OCI-LY3 (cell line): ENCODE data around the gene ARL6IP5.

Source experiments
- H2AFZ ChIP-seq: fragments of 200-600, 300-600 bp; shearing (Covaris generic); 2 replicates; pipeline ENCODE4 v1.6.0; 2014; ENCODE audit warnings: antibody characterized with exemption, low read depth, low read length
- H3K27ac ChIP-seq: fragments of 200-600, 300-600 bp; sonication (generic); 2 replicates; pipeline ENCODE4 v1.5.1; 2014; ENCODE audit warnings: mild to moderate bottlenecking, low read length, moderate library complexity, mixed read lengths
- H3K27me3 ChIP-seq: fragments of 200-600, 300-600 bp; sonication (generic); 2 replicates; pipeline ENCODE4 v1.6.1; 2014; ENCODE audit warnings: low read depth, low read length, mixed read lengths
- H3K36me3 ChIP-seq: fragments of 200-600, 300-600 bp; sonication (generic); replicated peaks from 2 replicates; pipeline ENCODE3; 2014; ENCODE audit warnings: low read depth, low read length, mixed read lengths
- H3K4me1 ChIP-seq: fragments of 300-600, 200-600 bp; sonication (generic); 2 replicates; pipeline ENCODE4 v1.6.1; 2014; ENCODE audit warnings: low read length, mixed read lengths
- H3K4me2 ChIP-seq: fragments of 200-600, 300-600 bp; sonication (generic); 2 replicates; pipeline ENCODE4 v1.6.1; 2014; ENCODE audit warnings: low read length, mixed read lengths
- H3K4me3 ChIP-seq: fragments of 300-600, 200-600 bp; sonication (generic); 2 replicates; pipeline ENCODE4 v1.5.1; 2014; ENCODE audit warnings: antibody characterized with exemption, mild to moderate bottlenecking, low read length, moderate library complexity
- H3K79me2 ChIP-seq: fragments of 300-600, 200-600 bp; shearing (Covaris generic); 2 replicates; pipeline ENCODE4 v1.6.1; 2014; ENCODE audit warnings: mild to moderate bottlenecking, low read length, mixed read lengths
- H3K9ac ChIP-seq: fragments of 300-600, 200-600 bp; shearing (Covaris generic); 2 replicates; pipeline ENCODE4 v1.6.0; 2014; ENCODE audit warnings: mild to moderate bottlenecking, low read length, moderate library complexity
- H3K9me3 ChIP-seq: fragments of 200-600, 300-600 bp; shearing (Covaris generic); 2 replicates; pipeline ENCODE4 v1.6.1; 2014; ENCODE audit warnings: low read length, mixed read lengths; ENCODE audit not compliant: insufficient read depth
- H4K20me1 ChIP-seq: fragments of 200-600, 300-600 bp; sonication (generic); 2 replicates; pipeline ENCODE4 v1.6.1; 2016; ENCODE audit warnings: low read length, mixed read lengths; ENCODE audit not compliant: insufficient read depth
- EZH2phosphoT487 ChIP-seq: fragments of 200-600 bp; shearing (Covaris generic); IDR thresholded peaks from 2 replicates; pipeline ENCODE4 v1.6.1; 2018; ENCODE audit warnings: antibody characterized with exemption, mixed run types, low read depth
- TF ChIP-seq, protein P1 (sequence below): fragments of 200-600, 300-600 bp; sonication (generic); IDR thresholded peaks from 2 replicates; pipeline ENCODE4 v1.5.1; 2014; ENCODE audit warnings: antibody characterized with exemption, low read length, low read depth

ARL6IP5 gene

DNA sequence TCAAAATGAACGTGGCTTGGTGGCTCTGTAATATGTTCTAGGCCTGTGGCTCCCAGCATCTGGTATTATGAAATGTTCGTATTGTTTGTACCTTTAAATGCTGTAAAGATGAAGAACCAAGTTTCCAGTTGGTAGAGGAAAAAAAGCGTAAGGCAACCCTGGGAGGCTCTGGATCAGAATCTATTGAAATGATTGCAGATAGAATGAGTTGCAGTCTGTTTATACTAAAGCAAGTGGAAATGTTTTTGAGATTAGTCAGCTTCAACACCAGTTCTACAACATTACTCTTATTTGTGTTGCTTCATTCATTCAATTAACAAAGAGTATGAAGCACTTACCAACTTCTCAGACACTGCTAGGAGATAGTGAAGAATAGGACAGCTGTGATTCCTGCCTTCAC lies 5.3 kb downstream of the ARL6IP5 start:
- Histone ChIP-seq H4K20me1 (peaks cover 8% of the 10 kb centered on the region), H3K4me2 (no peak overlapping the region), H3K27me3 (no peaks in the 10 kb centered on the region), H3K27ac (no peak overlapping the region), H2AFZ (no peak overlapping the region), H3K9me3 (no peaks in the 10 kb centered on the region), H3K79me2 (peaks cover 92% of the 10 kb centered on the region), H3K36me3 (peaks cover 13% of the 10 kb centered on the region), H3K9ac (no peak overlapping the region), H3K4me3 (no peak overlapping the region), H3K4me1 (peaks cover 75% of the 10 kb centered on the region)
- TF ChIP-seq, protein P1, sequence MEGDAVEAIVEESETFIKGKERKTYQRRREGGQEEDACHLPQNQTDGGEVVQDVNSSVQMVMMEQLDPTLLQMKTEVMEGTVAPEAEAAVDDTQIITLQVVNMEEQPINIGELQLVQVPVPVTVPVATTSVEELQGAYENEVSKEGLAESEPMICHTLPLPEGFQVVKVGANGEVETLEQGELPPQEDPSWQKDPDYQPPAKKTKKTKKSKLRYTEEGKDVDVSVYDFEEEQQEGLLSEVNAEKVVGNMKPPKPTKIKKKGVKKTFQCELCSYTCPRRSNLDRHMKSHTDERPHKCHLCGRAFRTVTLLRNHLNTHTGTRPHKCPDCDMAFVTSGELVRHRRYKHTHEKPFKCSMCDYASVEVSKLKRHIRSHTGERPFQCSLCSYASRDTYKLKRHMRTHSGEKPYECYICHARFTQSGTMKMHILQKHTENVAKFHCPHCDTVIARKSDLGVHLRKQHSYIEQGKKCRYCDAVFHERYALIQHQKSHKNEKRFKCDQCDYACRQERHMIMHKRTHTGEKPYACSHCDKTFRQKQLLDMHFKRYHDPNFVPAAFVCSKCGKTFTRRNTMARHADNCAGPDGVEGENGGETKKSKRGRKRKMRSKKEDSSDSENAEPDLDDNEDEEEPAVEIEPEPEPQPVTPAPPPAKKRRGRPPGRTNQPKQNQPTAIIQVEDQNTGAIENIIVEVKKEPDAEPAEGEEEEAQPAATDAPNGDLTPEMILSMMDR, result no peak
- no peak for TF ChIP-seq EZH2phosphoT487

DNA sequence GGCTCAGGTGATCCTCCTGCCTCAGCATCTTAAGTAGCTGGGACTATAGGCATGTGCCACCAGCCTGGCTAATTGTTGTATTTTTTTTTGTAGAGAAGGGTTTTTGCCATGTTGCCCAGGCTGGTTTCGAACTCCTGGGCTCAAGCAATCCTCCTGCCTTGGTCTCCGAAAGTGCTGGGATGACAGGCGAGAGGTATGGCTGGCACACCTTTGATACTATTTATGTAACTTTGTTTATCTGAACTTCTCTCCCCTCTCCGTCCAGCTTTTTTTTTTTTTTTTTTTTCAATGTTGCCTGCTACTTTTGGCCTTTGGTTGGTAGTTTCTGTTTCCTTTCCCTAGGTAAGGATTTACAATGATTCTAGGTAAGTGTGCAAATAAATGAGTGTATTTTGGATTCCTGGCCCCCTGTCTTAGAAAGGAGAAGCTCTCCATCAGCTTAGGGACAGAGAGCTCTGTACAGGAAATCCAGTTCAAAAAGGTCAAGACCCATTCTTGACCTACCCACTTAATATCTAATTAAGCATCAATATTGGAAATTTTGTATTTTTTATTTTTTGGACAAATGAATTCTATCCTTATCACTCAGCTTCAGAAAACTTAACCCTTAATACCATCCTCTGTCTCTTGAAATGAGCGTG lies 6.8 kb downstream of the ARL6IP5 start:
- Histone ChIP-seq H3K9ac (peak overlapping the region; percentile 35), H3K9me3 (no peaks in the 10 kb centered on the region), H3K27me3 (no peaks in the 10 kb centered on the region), H3K36me3 (peaks cover 18% of the 10 kb centered on the region), H3K4me2 (peak overlapping the region; percentile 84), H2AFZ (no peak overlapping the region), H3K27ac (peak overlapping the region; percentile 85), H3K4me1 (peaks cover 72% of the 10 kb centered on the region), H3K4me3 (peak overlapping the region; percentile 64), H4K20me1 (peaks cover 12% of the 10 kb centered on the region), H3K79me2 (peaks cover 87% of the 10 kb centered on the region)
- no peak for TF ChIP-seq EZH2phosphoT487
- TF ChIP-seq, protein P1, result no peak

DNA sequence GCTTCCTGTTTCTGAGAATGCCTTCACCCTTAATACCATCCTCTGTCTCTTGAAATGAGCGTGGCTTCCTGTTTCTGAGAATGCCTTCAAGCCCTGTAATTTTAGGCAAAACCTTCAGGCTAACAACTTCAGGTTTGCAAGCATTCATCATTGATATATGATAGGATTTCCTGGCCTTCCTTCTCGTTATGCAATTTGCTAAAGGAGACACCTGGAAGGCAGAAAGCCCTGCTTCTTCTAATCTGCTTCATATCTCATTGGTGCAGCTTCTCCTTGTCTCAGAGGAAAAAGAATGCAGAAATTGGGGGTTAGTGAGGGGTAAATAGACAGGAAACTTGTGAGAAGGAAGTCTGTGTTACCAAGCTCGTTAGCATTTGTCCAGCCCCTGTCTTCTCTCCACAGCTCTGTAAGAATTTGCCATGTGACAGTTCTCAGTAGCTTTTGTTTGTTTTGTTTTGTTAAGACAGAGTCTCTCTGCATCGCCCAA lies 7.3 kb downstream of the ARL6IP5 start:
- TF ChIP-seq, protein P1, result no peak
- TF ChIP-seq EZH2phosphoT487, result no peak
- Histone ChIP-seq H3K4me2 (peak overlapping the region; percentile 84), H3K9me3 (no peaks in the 10 kb centered on the region), H3K27ac (peak overlapping the region; percentile 85), H3K27me3 (no peaks in the 10 kb centered on the region), H3K36me3 (peaks cover 18% of the 10 kb centered on the region), H3K4me1 (peaks cover 68% of the 10 kb centered on the region), H3K9ac (peak overlapping the region; percentile 35), H3K4me3 (peak overlapping the region; percentile 64), H4K20me1 (peaks cover 12% of the 10 kb centered on the region), H2AFZ (no peak overlapping the region), H3K79me2 (peaks cover 83% of the 10 kb centered on the region)

DNA sequence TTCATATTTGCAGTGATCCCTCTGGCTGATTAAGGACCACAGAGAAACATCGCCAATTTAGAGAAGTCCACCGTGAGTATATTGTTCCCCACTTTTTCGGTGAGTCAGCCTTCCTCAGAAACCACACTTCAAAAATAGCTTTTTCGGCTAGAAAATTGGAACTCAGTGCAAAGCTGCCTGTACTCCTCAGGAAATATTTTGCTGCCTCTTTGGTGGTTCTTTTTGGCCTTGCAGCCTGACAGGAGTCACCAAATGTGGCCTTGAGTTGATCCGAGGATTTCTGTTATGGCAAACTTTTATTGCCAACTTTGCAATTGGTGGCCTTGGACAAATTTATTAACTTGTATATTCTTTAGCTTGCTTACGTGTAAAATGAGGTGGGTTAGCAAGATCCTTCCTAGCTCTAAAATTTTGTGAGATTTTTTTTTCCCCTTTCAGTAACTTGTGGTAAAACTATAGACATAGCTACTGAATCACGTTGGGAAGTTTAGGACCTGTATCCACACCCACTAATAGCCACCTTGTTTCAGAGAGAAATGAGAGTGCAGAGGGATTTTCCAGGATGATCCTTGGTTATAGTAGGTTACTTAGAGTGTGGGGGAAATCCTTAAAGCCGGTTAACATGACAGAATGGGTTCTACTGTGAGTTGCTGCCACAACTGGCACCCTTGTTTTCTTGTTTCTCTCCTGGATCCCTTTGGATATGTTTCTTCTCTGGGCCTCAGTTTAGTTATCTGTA lies 9.9 kb downstream of the ARL6IP5 start:
- Histone ChIP-seq H2AFZ (no peak overlapping the region), H3K9ac (no peak overlapping the region), H4K20me1 (peaks cover 12% of the 10 kb centered on the region; the same call in 1 of the 2 replicates), H3K27me3 (no peaks in the 10 kb centered on the region), H3K4me1 (peaks cover 43% of the 10 kb centered on the region), H3K79me2 (peaks cover 69% of the 10 kb centered on the region), H3K27ac (no peak overlapping the region), H3K9me3 (no peaks in the 10 kb centered on the region), H3K4me3 (no peak overlapping the region), H3K4me2 (no peak overlapping the region), H3K36me3 (peaks cover 21% of the 10 kb centered on the region)
- TF ChIP-seq, protein P1, result no peak
- TF ChIP-seq EZH2phosphoT487, result no peak
